Stimulated activated naive CD8-positive, alpha-beta T cell treated with anti-CD3 and anti-CD28 coated beads, Interleukin-15, amount 100 ng/mL, for 72 hours (primary cell): ENCODE data around the gene MYOZ1.
"Not testable (repeated sequence)": the region's sequence is repeated elsewhere in the genome, so short reads cannot be mapped to it uniquely, and the experiment has no call there.

ENCODE experiments used
- ATAC-seq: fragments of 150-1000 bp; cut with Tn5 transposase; 2 replicates; pipeline ENCODE4 v1.10.0; 2021; ENCODE audit warnings: mild to moderate bottlenecking, moderate library complexity
- DNase-seq, 2 donors: peaks; one replicate each; pipeline ENCODE4 v3.0.0; 2021 to 2022
- H3K27ac Mint-ChIP-seq, 2 donors: one replicate each; pipeline ENCODE4 v1.8.0; 2022; ENCODE audit warnings: mild to moderate bottlenecking in 2 of 2, mixed read lengths in 2 of 2, moderate library complexity in 2 of 2
- H3K27me3 Mint-ChIP-seq: one replicate; pipeline ENCODE4 v1.8.0; 2022; ENCODE audit warnings: mixed read lengths
- H3K4me1 Mint-ChIP-seq: one replicate; pipeline ENCODE4 v1.8.0; 2022; ENCODE audit warnings: mild to moderate bottlenecking, mixed read lengths
- H3K4me3 Mint-ChIP-seq, 2 donors: one replicate each; pipeline ENCODE4 v1.8.0; 2022; ENCODE audit warnings: mild to moderate bottlenecking in 2 of 2, mixed read lengths in 2 of 2, moderate library complexity in 1 of 2
- H3K9me3 Mint-ChIP-seq, 2 donors: one replicate each; pipeline ENCODE4 v1.8.0; 2022; ENCODE audit warnings: mixed read lengths in 2 of 2

The MYOZ1 gene

GRCh38 chr10:73641328-73642060 lies at the start of gene MYOZ1:
Gene MYOZ1 (minus strand): TSS chr10:73641474. CDS start chr10:73640017, 1,457 bp downstream.
- ATAC-seq: no peak
- Mint-ChIP-seq H3K4me3 (no peak within 1 kb of the TSS), H3K27me3 (peaks cover 9% of the 10 kb centered on the region), H3K9me3 (no peaks in the 10 kb centered on the region), H3K4me1 (peaks cover 15% of the 10 kb centered on the region), H3K27ac (peak within 1 kb of the TSS; percentile 9 to 49)
- DNase-seq: no peak

GRCh38 chr10:73690755-73691154 lies 49.5 kb upstream of the MYOZ1 start:
- H3K27ac Mint-ChIP-seq, H3K9me3 Mint-ChIP-seq, H3K4me1 Mint-ChIP-seq, DNase-seq, H3K27me3 Mint-ChIP-seq, H3K4me3 Mint-ChIP-seq, ATAC-seq: not testable (repeated sequence)

GRCh38 chr10:73689596-73689995 lies 48.3 kb upstream of the MYOZ1 start:
- ATAC-seq, DNase-seq, H3K27ac Mint-ChIP-seq, H3K4me1 Mint-ChIP-seq, H3K4me3 Mint-ChIP-seq, H3K9me3 Mint-ChIP-seq, H3K27me3 Mint-ChIP-seq: not testable (repeated sequence)

GRCh38 chr10:73687641-73688040 lies 46.4 kb upstream of the MYOZ1 start:
- not testable (repeated sequence) for H3K4me1 Mint-ChIP-seq, H3K27ac Mint-ChIP-seq, ATAC-seq, H3K9me3 Mint-ChIP-seq, H3K4me3 Mint-ChIP-seq, DNase-seq, H3K27me3 Mint-ChIP-seq

- not testable (repeated sequence) for H3K4me3 Mint-ChIP-seq, H3K27me3 Mint-ChIP-seq, H3K9me3 Mint-ChIP-seq, ATAC-seq, H3K4me1 Mint-ChIP-seq, DNase-seq, H3K27ac Mint-ChIP-seq
These were observed 33.3 kb upstream of the MYOZ1 start for GRCh38 chr10:73674546-73674945.

- ATAC-seq: not testable (repeated sequence)
These were observed 27.1 kb upstream of the MYOZ1 start for GRCh38 chr10:73668378-73668777.

GRCh38 chr10:73666153-73666809 lies 25.0 kb upstream of the MYOZ1 start:
- not testable (repeated sequence) for ATAC-seq, H3K27me3 Mint-ChIP-seq, H3K4me1 Mint-ChIP-seq, H3K9me3 Mint-ChIP-seq, DNase-seq, H3K4me3 Mint-ChIP-seq
- peak overlapping the region in 1 of 2 donors; percentile 10 for H3K27ac Mint-ChIP-seq

More at GRCh38 chr10:73668378-73668777, 27.1 kb upstream of the MYOZ1 start:
- not testable (repeated sequence) for H3K4me1 Mint-ChIP-seq, H3K9me3 Mint-ChIP-seq, DNase-seq, H3K27me3 Mint-ChIP-seq, H3K4me3 Mint-ChIP-seq, H3K27ac Mint-ChIP-seq

GRCh38 chr10:73665581-73665980 lies 24.3 kb upstream of the MYOZ1 start:
- H3K9me3 Mint-ChIP-seq, DNase-seq, H3K4me3 Mint-ChIP-seq, H3K4me1 Mint-ChIP-seq, H3K27ac Mint-ChIP-seq, ATAC-seq, H3K27me3 Mint-ChIP-seq: not testable (repeated sequence)

GRCh38 chr10:73664156-73665040 lies 23.1 kb upstream of the MYOZ1 start:
- H3K27ac Mint-ChIP-seq, H3K4me3 Mint-ChIP-seq, H3K4me1 Mint-ChIP-seq, H3K9me3 Mint-ChIP-seq, ATAC-seq, DNase-seq, H3K27me3 Mint-ChIP-seq: not testable (repeated sequence)

- ATAC-seq, H3K9me3 Mint-ChIP-seq, H3K27ac Mint-ChIP-seq, H3K27me3 Mint-ChIP-seq, H3K4me1 Mint-ChIP-seq, H3K4me3 Mint-ChIP-seq, DNase-seq: not testable (repeated sequence)
These were observed 22.3 kb upstream of the MYOZ1 start for GRCh38 chr10:73663621-73664020.

GRCh38 chr10:73662705-73663104 lies 21.4 kb upstream of the MYOZ1 start:
- not testable (repeated sequence) for H3K4me1 Mint-ChIP-seq, DNase-seq, H3K9me3 Mint-ChIP-seq, H3K4me3 Mint-ChIP-seq, H3K27me3 Mint-ChIP-seq, ATAC-seq, H3K27ac Mint-ChIP-seq

- ATAC-seq (no peak), DNase-seq (no peak)
- Mint-ChIP-seq H3K27me3 (no peaks in the 10 kb centered on the region), H3K4me1 (peaks cover 23% of the 10 kb centered on the region), H3K9me3 (no peaks in the 10 kb centered on the region), H3K27ac (peak within 1 kb of the TSS in 1 of 2 donors; percentile 72), H3K4me3 (peak within 1 kb of the TSS; percentile 32 to 40)
These were observed 14.7 kb upstream of the MYOZ1 start, which contains the start of gene SYNPO2L for GRCh38 chr10:73655990-73656298. Gene SYNPO2L (minus strand): TSS chr10:73656029. CDS start chr10:73655922, 107 bp downstream.

- H3K4me1 Mint-ChIP-seq: peaks cover 27% of the 10 kb centered on the region
- peak overlapping the region; percentile 32 to 40 for H3K4me3 Mint-ChIP-seq
- no peak for DNase-seq
- peak overlapping the region in 1 of 2 donors; percentile 72 for H3K27ac Mint-ChIP-seq
- no peaks in the 10 kb centered on the region for H3K9me3 Mint-ChIP-seq
- no peaks in the 10 kb centered on the region for H3K27me3 Mint-ChIP-seq
- peak; percentile 46 for ATAC-seq
These were observed 14.1 kb upstream of the MYOZ1 start for GRCh38 chr10:73655257-73655989.

GRCh38 chr10:73653701-73654100 lies 12.4 kb upstream of the MYOZ1 start:
- Mint-ChIP-seq H3K4me1 (peaks cover 27% of the 10 kb centered on the region), H3K27ac (no peak overlapping the region), H3K9me3 (no peaks in the 10 kb centered on the region), H3K4me3 (no peak overlapping the region), H3K27me3 (peaks cover 11% of the 10 kb centered on the region)
- ATAC-seq: no peak
- no peak for DNase-seq

GRCh38 chr10:73653195-73653594 lies 11.9 kb upstream of the MYOZ1 start:
- no peak overlapping the region for H3K27ac Mint-ChIP-seq
- H3K4me3 Mint-ChIP-seq: no peak overlapping the region
- no peak for ATAC-seq
- peaks cover 27% of the 10 kb centered on the region for H3K4me1 Mint-ChIP-seq
- no peak for DNase-seq
- peaks cover 11% of the 10 kb centered on the region for H3K27me3 Mint-ChIP-seq
- no peaks in the 10 kb centered on the region for H3K9me3 Mint-ChIP-seq
